AML-193 (cell line): ENCODE measurements around the gene SHCBP1.
"Not testable (repeated sequence)": the region's sequence is repeated elsewhere in the genome, so short reads cannot be mapped to it uniquely, and the experiment has no call there.

Experiments
- DNase-seq, 2 experiments: peaks; one replicate each; lab custom pipeline; 2025; lab: John Stamatoyannopoulos, UW

Gene SHCBP1

DNA sequence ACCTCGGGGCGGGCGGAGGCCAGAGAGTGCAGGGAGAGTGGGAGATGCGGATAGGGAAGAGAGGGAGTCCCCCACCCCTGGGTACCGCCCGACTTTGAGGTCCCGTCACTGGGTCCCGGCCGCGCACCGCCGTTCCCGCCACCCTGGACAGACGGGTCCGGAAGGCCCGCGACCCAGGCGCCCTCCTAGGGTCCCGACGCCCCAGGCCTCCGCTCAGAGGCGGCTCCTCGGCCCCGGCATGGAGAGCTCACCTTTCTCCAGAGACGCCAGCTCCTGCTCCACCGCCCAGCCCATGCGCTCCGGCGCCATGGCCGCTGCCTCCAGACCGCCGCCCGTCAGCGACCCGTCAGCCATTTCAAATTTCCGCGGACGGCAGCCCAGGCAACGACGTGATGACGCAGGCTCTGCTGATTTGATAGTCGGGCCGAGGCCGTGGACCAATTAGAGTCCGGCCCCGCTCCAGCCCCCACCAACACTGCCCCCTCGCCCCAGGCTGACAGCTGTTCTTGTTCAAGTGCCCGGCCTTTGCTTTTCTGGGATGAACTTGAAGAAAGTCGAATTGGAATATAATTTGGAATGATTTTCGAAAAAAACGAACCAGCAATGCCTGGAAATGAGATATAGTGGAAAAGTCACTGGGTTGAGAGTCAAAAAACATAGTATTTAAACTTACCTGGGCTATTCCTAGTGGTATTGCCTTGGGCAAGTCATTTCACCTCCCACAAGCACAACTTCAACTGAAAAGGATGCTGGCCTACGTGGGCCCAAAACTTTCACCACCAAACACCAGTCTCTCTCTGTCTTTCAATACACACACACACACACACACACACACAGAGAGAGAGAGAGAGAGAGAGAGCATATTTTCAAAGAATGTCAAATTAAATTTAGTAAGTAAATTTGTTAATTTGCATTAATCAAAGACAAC, at the start of gene SHCBP1:
Gene SHCBP1, minus strand, starts transcription at position 374 of the 928 bp plus-strand sequence. Its CDS starts 20 bp downstream, at position 354.
- DNase-seq: peak; percentile 82 to 87

DNA sequence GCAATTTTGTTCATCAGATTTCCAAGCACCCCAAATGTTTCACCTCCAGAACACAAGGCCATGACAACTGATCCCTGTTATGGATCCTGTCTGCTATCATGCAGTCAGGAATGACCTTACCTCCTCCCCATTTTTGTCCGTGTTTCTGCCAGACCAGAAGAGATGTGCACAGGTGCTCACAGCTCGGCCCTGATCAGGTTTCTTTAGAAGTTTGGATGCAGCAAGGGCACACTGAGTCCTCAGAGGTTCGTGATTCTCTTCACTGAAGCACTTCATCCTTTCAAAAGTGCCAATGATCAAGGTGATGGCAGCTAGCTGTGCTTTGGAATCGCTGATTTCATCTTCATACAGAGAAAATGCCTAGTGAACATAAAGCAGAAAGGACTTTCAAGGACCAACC, 40.9 kb upstream of the SHCBP1 start:
- DNase-seq: no peak

- peak; percentile 94 to 96 for DNase-seq
These were observed 37.7 kb upstream of the SHCBP1 start for GRCh38 chr16:46658925-46659324.

- no peak for DNase-seq
These were observed 30.1 kb upstream of the SHCBP1 start for GRCh38 chr16:46651305-46651704.

DNA sequence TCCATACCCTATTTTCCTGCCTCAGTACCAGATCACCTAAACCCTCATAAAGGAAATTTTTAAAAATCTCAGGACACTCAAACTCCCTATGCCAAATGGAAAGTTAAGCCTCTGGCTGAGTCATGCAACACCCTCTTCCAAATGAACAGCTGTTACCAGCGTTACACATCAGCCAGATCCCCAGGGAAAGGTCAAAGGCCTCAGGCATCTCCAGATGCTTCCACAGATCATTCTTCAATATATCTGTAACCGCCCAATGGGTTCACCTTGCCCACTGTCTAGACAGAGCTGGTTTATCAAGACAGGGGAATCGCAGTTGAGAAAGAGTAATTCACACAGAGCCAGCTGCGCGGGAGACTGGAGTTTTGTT, 29.1 kb upstream of the SHCBP1 start:
- no peak for DNase-seq

DNA sequence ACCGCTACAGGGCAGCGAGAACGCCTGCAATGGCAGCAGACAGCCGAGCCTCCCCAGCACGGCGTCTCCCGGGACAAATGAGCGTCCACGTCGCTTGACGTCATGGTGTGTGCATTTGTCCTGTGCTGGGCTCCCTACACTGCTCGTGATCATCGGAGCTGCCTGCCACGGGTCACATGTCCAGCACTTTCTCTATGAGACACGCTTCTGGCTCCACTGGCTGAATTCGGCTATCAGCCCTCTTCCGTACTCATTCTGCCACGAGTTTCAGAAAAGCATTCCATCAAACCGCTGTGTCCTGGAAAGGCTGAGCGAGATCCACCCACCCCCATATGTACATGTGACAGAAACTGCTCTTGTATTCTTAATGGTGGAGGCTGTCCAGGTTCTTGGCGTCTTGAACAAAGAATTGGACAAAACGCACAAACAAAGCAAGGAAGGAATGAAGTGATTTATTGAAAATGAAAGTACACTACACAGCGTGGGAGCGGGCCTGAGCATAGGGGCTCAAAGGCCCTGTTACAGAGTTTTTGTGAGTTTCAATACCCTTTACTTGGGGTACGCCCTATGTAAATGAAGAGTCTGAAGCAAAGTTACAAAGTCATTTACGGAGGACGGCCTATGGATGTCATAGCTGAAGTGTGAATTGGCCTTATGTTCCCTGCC, 28.5 kb upstream of the SHCBP1 start:
- no peak for DNase-seq

GRCh38 chr16:46648656-46649055, 27.5 kb upstream of the SHCBP1 start:
- DNase-seq: no peak

DNA sequence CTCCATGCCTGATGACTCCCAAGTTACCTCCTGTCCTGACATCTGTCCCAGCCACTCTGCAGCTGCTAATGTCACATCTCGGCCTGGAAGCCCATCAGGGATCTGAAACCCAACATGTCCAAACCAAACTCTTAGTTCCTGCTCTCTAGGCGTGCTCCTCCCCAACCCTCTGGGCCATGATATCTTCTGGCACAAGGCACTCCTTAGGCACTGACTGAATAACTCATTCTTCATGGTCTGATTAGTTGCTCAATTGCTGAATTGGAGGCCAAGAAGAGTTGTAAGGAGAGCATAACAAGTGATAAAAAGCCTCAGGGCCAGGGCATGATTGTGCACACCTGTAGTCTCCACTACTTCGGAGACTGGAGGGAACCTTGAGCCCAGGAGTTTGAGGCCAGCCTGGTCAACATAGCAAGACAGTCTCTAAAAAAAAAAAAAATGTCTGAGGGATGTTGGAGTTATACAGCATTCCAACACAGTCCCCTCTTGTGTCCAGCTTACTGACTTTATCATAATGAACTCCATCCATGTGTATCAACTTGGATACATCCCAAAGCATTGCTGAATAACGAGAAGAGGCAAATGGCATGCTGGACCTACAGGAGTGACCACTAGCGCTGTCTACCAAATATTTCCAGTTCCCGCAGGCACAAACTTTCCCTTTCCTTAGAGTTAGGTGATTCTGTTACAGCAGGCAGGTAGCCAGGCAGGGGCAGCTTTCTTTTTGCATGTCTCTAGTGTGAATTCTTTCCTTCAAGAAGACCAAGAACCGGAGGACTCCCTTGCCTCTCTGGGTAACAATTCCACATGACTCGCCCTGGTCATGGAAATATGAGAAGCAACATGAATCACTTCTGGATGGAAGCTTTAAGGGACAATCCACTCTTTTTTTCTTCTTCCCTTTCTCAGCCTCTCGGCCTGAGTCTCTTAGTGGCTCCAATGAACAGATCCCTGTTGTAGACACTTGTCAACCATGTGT, 18.1 kb upstream of the SHCBP1 start:
- no peak for DNase-seq

DNA sequence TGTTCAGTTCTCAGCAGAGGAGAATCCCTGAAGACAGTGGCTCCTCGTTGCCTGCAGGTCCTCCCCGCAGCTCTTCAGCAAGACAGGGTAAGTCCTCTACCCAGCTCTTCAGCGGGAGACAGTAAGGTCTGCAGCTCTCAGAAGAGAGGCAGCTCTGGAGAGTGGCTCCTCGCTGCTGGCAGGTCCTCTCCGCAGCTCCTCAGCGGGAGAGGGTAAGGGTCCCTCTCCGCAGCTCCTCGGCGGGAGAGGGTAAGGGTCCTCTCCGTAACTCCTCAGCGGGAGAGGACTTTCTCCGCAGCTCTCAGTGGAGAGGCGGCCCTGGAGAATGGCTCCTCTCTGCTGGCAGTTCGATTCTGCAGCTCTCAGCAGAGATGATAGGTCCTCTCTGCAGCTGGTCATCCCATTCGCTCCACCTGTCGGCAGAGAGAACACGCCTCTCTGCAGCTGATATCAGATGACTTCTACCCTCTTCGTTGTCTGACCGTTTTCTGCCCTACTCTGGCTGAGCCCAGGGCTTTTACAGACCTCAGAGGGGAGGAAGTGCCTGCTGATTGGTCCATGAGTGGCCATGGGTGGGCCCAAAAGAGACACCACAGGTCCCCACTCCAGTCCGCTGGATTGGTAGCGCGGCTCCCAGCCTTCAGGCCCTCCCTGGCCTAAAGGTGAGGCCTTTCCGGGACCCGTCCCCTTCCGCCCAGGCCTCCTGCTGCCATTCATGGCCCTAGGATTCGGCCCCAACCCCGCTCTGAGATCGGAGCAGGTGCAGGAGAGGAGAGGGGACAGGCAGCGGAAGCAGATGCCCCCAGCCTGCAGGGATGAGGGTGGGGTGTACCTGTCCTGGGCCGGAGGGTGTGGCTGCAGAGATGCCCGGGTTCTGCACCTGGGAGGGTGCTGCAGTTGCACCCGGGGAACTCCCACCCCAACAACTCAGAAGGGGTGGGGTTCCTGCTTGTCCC, 11.9 kb upstream of the SHCBP1 start:
- no peak for DNase-seq

GRCh38 chr16:46629331-46630219, 8.4 kb upstream of the SHCBP1 start:
- DNase-seq: peak in 1 of 2 experiments; percentile 22

GRCh38 chr16:46627746-46628145, 6.6 kb upstream of the SHCBP1 start:
- no peak for DNase-seq

DNA sequence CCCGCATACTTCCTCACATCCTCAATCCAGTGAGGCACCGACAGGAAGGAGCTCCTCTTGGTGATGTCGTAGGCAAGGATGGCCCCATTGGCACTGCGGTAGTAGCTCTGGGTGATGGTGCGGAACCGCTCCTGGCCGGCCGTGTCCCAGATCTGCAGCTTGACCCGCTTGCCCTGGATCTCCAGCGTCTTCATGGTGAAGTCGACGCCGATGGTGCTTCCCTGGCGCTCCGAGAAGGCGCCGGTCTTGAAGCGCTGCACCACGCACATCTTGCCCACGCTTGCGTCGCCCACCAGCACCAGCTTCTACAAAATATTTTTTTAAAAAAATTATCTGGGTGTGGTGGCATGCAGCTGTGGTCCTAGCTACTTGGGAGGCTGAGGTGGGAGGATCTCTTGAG, 5.5 kb upstream of the SHCBP1 start:
- not testable (repeated sequence) for DNase-seq

DNA sequence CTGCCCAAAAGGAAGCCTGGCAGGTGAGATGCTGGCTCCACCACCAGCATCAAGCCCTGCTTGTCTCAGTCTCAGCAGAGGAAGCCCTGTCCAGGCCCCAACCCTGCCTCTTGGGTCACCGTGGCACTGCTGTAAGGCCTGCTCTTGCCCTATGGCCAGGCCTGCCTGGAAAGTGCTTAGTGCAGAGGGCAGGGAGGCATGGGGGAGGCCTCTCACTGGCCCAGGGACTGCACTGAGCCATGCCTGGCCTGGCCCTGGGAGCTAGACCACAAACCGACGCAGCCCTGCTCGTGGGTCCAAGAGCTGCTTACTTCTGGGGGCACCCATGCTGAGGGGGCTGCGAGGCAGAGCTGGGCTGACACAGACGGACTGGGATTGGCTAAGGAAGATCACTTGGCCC, 3.7 kb upstream of the SHCBP1 start:
- not testable (repeated sequence) for DNase-seq

GRCh38 chr16:46623707-46624106, 2.5 kb upstream of the SHCBP1 start:
- not testable (repeated sequence) for DNase-seq

- not testable (repeated sequence) for DNase-seq
These were observed 2.1 kb upstream of the SHCBP1 start for GRCh38 chr16:46623246-46623645.

GRCh38 chr16:46621934-46622676, 926 bp upstream of the SHCBP1 start:
- no peak for DNase-seq

DNA sequence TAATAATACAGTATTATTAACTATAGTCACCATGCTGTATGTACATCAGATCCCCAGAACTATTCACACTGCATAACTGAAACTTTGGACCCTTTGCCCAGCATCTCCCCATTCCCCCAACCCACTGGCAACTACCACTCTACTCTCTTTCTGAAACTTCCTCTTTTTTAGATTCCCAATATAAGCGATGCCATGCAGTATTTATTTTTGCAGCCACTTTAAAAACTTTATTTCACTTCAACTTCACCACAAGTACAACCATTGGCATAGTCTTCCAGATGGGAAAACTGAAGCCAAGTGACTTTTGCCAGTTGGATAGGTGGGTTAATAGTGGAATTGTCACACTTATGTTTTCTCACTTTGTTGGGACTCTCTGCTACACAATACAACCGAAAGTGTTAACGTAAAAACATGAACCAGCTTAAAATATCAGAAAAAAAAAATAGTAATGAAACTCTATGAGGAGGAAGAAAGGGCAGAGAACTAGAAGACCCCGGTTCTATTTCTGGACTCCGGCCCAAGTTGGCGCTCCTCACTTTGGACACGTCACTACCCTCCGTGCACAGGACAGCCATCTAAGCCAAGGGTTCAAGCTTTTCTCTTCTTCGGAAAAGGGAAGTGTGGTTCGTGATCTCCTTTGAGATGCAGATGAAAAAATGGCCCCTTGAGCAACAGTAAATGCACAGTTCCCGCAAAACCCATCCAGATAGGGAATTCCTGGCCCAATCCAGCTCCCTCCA, 743 bp downstream of the SHCBP1 start:
- peak; percentile 30 to 42 for DNase-seq

- DNase-seq: no peak
These were observed 2.7 kb downstream of the SHCBP1 start for GRCh38 chr16:46618516-46618915.
